Activated CD8-positive, alpha-beta memory T cell treated with anti-CD3 and anti-CD28 coated beads, Interleukin-2, amount 50 U/mL, for 1 hour (primary cell): Measurements from ENCODE around the gene CERS6.
"Not testable (repeated sequence)": the region's sequence is repeated elsewhere in the genome, so short reads cannot be mapped to it uniquely, and the experiment has no call there.

Experiments used
- DNase-seq: peaks from one replicate; pipeline ENCODE4 v3.0.0-alpha.2; 2020; ENCODE audit errors: extremely low read depth

The CERS6 gene

GRCh38 chr2:168466834-168467565 is 10.9 kb downstream of the CERS6 start:
- no peak for DNase-seq

DNA sequence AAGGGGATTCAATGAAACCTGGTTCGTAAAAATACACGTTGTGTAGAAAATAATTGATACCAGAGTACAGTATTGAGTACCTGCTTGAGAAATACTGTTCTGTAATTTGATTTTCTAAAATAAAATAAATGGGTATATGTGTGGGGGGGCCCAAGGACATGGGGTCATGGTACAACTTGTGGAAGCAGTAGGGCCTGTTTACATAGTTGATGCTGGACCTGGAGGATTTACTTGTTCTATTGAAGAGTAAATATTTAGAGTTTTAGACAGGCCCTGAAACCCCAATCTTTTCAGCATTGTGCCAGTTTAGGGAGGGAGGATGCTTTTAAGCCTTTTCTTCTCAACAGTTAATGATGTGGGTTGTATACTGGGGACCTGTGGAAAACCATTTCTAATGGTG is 11.7 kb downstream of the CERS6 start:
- DNase-seq: no peak

GRCh38 chr2:168468354-168468753 is 12.3 kb downstream of the CERS6 start:
- DNase-seq: no peak

DNA sequence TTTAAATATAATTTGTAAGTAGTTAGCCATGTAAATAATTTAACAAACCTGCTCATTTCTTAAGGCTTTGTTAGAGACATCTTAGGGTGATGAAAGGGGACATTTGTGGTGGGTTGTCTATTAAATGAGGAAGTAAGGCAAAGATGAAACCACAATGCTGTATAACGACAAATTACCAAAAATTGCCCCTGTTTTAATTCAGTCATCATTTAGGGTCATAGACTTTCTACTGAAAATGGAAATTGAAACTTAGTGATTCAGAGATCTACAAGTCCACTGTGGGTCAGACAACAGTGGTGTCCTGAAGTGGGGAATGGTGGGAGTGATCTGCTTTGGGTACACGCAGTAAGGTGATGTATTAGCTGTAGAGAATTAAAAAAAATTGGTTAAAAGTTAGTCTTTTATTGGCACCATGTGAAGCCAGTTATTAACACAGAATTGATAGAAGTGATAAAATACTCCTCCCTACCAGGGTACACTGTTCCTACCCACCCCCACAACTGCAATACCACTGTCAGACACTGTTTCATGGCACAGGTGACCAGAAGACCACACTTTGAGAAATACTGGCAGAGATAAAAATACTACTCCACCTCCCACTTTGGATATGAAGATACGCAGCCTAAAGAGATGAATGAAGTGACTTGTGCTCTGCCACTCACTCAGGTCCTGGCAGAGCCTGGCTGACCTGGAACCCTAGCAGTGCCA is 13.4 kb downstream of the CERS6 start:
- no peak for DNase-seq

GRCh38 chr2:168470320-168471162 is 14.5 kb downstream of the CERS6 start:
- no peak for DNase-seq

GRCh38 chr2:168471163-168471475 is 15.0 kb downstream of the CERS6 start:
- no peak for DNase-seq

GRCh38 chr2:168475636-168476035 is 19.6 kb downstream of the CERS6 start:
- no peak for DNase-seq

DNA sequence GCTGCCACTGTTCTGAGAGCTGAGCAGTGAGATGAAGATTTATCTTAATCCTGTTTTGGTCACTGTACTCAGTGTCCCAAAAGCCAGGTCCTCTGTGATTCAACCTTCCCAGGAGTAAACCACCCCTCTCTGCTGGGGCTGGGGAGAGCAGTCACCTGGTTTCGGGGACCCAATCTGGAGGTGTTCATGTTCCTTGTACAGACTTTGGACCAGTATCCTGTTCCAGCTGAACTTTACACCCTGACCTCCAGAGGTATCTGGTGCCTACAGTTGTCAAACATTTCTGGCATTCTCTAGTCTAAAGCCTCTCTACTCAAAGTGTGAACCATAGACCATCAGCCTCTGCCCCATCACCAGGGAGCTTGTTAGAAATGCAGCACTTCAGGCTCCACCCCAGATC is 22.1 kb downstream of the CERS6 start:
- DNase-seq: no peak

GRCh38 chr2:168480356-168480755 is 24.3 kb downstream of the CERS6 start:
- DNase-seq: no peak

DNA sequence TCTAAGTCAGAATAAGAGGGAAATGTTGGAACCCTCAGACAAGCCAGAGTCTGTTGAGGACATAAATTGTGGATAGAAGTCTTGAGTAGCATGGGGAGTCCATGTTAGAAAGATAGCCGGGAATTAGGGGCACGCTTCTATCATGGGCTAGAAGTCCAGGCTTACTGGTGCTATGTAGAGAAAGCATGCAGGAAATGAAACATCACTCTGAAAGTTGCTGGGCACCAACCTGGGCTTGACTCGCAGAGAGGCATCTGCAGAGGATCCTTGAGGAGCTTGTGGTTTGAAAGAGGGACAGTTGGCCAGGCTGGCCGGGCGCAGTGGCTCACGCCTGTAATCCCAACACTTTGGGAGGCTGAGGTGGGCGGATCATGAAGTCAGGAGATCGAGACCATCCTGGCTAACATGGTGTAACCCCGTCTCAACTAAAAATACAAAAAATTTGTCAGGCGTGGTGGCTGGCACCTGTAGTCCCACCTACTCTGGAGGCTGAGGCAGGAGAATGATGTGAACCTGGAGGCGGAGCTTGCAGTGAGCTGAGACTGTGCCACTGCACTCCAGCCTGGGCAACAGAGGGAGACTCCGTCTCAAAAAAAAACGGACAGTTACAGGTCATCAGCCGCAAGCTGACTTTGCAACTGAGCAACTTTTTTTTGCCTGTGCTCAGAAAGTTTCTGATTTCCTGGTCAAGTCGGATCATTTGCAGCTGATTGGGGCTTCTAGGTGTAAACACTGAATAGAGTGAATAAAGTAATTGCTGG is 24.9 kb downstream of the CERS6 start:
- no peak for DNase-seq

DNA sequence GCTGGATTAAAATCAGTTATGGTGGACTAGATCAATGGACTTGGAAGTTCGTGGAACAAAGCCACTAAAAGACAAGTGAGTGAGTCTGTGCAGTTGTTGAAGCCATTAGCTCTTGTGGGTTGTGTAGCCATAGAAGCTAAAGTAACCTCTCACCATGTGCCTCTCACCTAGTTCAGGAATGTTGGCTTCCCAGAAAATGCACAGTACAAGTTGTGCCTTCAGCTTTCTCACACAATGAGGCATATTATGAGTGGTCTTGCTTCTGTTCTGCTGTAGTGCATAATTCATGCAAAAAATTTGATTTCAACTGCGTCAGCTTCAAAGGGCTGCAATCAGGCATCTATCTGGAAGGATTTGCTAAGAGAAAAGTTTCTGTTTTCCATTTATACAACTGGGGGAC is 26.2 kb downstream of the CERS6 start:
- no peak for DNase-seq

DNA sequence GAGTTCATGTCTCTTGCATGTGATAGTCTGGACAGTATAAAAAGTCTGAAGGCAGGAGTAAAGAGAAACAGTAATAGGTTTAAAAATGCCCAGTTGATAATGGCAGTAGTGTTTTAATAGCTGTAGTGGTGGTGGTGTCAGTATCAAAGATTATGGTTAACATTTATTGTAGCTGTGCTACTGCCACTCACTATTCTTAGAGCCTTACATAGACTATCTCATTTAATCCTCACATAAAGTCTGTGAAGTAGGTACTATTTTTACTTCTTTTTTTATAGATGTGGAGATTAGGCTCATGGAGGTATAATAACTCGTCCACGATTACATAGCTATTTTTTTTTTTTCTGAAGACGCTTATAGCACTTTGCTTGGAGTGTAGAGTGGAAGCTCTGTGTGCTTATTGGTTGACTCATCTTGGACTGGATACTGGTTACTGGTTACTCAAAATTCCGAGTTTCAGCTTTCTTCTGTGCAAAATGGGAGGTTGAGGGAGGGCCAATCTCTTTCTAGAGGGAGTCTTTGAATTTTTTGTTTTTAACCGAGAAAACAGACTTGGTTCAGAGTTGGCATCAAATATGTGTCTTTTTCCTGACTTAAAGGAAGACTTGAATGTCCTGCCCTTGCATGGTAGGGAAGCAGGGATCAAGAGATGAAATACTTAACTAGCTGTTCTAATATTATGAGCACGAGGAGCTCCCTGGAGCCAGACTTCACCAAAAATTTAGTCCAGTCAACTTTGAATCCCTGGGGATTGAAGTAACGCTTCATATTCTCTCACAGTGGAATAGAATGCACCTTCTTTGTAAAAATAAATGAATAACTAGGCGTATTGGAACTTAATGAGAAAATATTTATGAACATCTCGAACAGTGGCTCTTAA is 27.1 kb downstream of the CERS6 start:
- DNase-seq: no peak

DNA sequence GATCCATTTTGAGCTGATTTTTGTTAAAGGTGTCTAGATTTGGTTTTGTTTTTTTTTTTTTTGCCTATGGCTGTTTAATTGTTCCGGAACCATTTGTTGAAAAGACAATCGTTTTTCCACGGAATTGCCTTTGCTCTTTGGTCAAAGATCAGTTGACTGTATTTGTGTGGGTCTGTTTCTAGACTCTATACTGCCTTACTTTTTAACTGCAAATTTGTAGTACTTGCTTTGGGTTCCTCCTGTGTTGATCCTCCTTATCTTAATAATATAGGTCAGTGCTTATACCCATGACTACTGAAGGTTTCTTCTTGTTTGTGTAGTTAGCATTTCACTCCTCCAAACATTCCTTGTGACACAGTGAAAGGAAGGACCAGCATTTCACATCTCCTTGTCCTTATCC is 30.4 kb downstream of the CERS6 start:
- DNase-seq: no peak

GRCh38 chr2:168490015-168490874 is 34.2 kb downstream of the CERS6 start:
- no peak for DNase-seq

- DNase-seq: no peak
Observed at GRCh38 chr2:168490946-168491605, 35.0 kb downstream of the CERS6 start.

- not testable (repeated sequence) for DNase-seq
Observed at GRCh38 chr2:168491728-168492127, 35.7 kb downstream of the CERS6 start.

DNA sequence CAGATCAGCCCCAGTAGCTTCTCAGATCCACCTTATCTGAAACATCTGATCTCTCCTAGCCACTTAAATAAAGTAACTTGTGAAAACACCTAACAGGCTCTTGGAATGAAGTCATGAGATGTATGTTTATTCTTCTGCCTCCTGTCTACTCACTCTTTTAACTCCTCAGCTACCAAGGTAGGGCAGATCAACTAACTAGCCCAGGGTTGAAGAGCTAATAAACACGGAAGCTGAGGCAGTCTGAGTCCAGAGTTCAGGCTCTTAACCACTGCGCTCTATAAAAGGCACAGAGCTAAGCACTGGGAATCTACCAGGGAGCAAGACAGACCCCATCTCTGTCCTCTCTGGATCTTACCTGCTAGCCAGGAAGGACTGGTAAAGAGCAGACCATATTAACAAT is 37.1 kb downstream of the CERS6 start:
- not testable (repeated sequence) for DNase-seq

GRCh38 chr2:168494190-168494711 is 38.2 kb downstream of the CERS6 start:
- DNase-seq: no peak

GRCh38 chr2:168495524-168495923 is 39.5 kb downstream of the CERS6 start:
- DNase-seq: no peak
